Neural cell (in vitro differentiated cells): ENCODE results near the gene PRTFDC1. TPM values are rescaled to one million over a fixed set of nuclear protein-coding genes. Genes with fewer than 3 reads are reported as not detected.
"Not testable (repeated sequence)": the region's sequence is repeated elsewhere in the genome, so short reads cannot be mapped to it uniquely, and the experiment has no call there.

Experiments used
- H2AFZ ChIP-seq: fragments of 200-600, 300-800 bp; sonication (generic), shearing (Covaris generic); 2 replicates; pipeline ENCODE4 v1.6.0; 2014; ENCODE audit warnings: low read depth, mild to moderate bottlenecking, antibody characterized with exemption, low read length, moderate library complexity
- H3F3A ChIP-seq: fragments of 200-600 bp; shearing (Covaris generic); 2 replicates; pipeline ENCODE4 v1.6.1; 2016; ENCODE audit warnings: mild to moderate bottlenecking, moderate library complexity, mixed read lengths, antibody characterized with exemption, low read length; ENCODE audit not compliant: insufficient read depth, poor library complexity, severe bottlenecking
- H3K27ac ChIP-seq: fragments of 200-600, 300-800 bp; sonication (generic), shearing (Covaris generic); 2 replicates; pipeline ENCODE4 v1.5.1; 2014; ENCODE audit warnings: mild to moderate bottlenecking, low read length, moderate library complexity
- H3K27me3 ChIP-seq: fragments of 300-800, 200-600 bp; sonication (generic), shearing (Covaris generic); 2 replicates; pipeline ENCODE4 v1.6.0; 2014; ENCODE audit warnings: mild to moderate bottlenecking, low read depth, low read length, moderate library complexity; ENCODE audit not compliant: insufficient read depth
- H3K36me3 ChIP-seq: fragments of 300-800, 200-600 bp; sonication (generic), shearing (Covaris generic); 2 replicates; pipeline ENCODE4 v1.5.1; 2014; ENCODE audit warnings: mild to moderate bottlenecking, antibody characterized with exemption, low read length, moderate library complexity; ENCODE audit not compliant: insufficient read depth
- H3K4me2 ChIP-seq: fragments of 300-800, 200-600 bp; sonication (generic), shearing (Covaris generic); 2 replicates; pipeline ENCODE4 v1.6.0; 2014; ENCODE audit warnings: mild to moderate bottlenecking, low read length
- H3K4me3 ChIP-seq: fragments of 300-800, 200-600 bp; sonication (generic), shearing (Covaris generic); 2 replicates; pipeline ENCODE4 v1.5.1; 2014; ENCODE audit warnings: mild to moderate bottlenecking, low read length, moderate library complexity
- H3K79me2 ChIP-seq: fragments of 200-600 bp; shearing (Covaris generic); replicated peaks from 2 replicates; pipeline ENCODE4 v1.6.0; 2014; ENCODE audit warnings: mild to moderate bottlenecking, low read length, moderate library complexity; ENCODE audit not compliant: insufficient read depth
- H3K9ac ChIP-seq: fragments of 300-800, 200-600 bp; sonication (generic), shearing (Covaris generic); 2 replicates; pipeline ENCODE4 v1.6.1; 2016; ENCODE audit warnings: mild to moderate bottlenecking, low read length, mixed read lengths
- H3K9me2 ChIP-seq: fragments of 200-600 bp; shearing (Covaris generic); 2 replicates; pipeline ENCODE4 v1.6.1; 2016; ENCODE audit warnings: mild to moderate bottlenecking, low read length, mixed read lengths; ENCODE audit not compliant: insufficient read depth
- H3K9me3 ChIP-seq: fragments of 200-600, 300-800 bp; sonication (generic), shearing (Covaris generic); 2 replicates; pipeline ENCODE4 v1.6.1; 2016; ENCODE audit warnings: mild to moderate bottlenecking, mixed run types, low read length, moderate library complexity, mixed read lengths
- H4K20me1 ChIP-seq: fragments of 200-600 bp; shearing (Covaris generic); 2 replicates; pipeline ENCODE4 v1.6.1; 2016; ENCODE audit warnings: mild to moderate bottlenecking, mixed run types; ENCODE audit not compliant: insufficient read depth
- CTCF ChIP-seq: fragments of 450-650 bp; IDR thresholded peaks from 2 replicates; pipeline ENCODE4 v1.5.1; 2014; ENCODE audit warnings: antibody characterized with exemption, mild to moderate bottlenecking, moderate library complexity; ENCODE audit not compliant: poor library complexity, severe bottlenecking
- EP300 ChIP-seq: fragments of 450-650 bp; conservative IDR thresholded peaks from 2 replicates; pipeline ENCODE4 v1.6.1; 2014; ENCODE audit warnings: antibody characterized with exemption, mild to moderate bottlenecking, moderate library complexity; ENCODE audit not compliant: poor library complexity, severe bottlenecking
- EZH2 ChIP-seq: fragments of 200-600, 300-800 bp; shearing (Covaris generic), sonication (generic); IDR thresholded peaks from 2 replicates; pipeline ENCODE4 v1.6.1; 2014; ENCODE audit warnings: antibody characterized with exemption, low read length, borderline replicate concordance, mild to moderate bottlenecking; ENCODE audit not compliant: insufficient read depth, poor library complexity, severe bottlenecking
- MXI1 ChIP-seq: fragments of 450-650 bp; conservative IDR thresholded peaks from 2 replicates; pipeline ENCODE4 v1.6.1; 2014; ENCODE audit warnings: antibody characterized with exemption, mild to moderate bottlenecking; ENCODE audit not compliant: poor library complexity, severe bottlenecking
- POLR2AphosphoS5 ChIP-seq: IDR thresholded peaks from 2 replicates; pipeline ENCODE4 v1.6.1; 2012
- RAD21 ChIP-seq: fragments of 450-650 bp; conservative IDR thresholded peaks from 2 replicates; pipeline ENCODE4 v1.6.1; 2014; ENCODE audit warnings: antibody characterized with exemption, mild to moderate bottlenecking, moderate library complexity
- REST ChIP-seq: IDR thresholded peaks from 2 replicates; pipeline ENCODE4 v1.6.1; 2012; ENCODE audit warnings: borderline replicate concordance
- SMC3 ChIP-seq: fragments of 450-650 bp; conservative IDR thresholded peaks from 2 replicates; pipeline ENCODE4 v1.6.1; 2014; ENCODE audit warnings: antibody characterized with exemption, mild to moderate bottlenecking, moderate library complexity; ENCODE audit not compliant: poor library complexity
- TAF1 ChIP-seq: IDR thresholded peaks from 2 replicates; pipeline ENCODE4 v1.6.1; 2012; ENCODE audit warnings: low read depth
- polyA plus RNA-seq: library from polyadenylated mRNA; depleted of rRNA; stranded (reverse); fragments of >200 nt; gene quantifications from 2 replicates; pipeline ENCODE4 v1.2.3, GENCODE V29; 2014

Gene PRTFDC1
- polyA plus RNA-seq, 1 donor from 2014 or later, result 3.4 TPM

- Histone ChIP-seq H3K4me3 (no peak overlapping the region), H3K9me2 (no peaks in the 10 kb centered on the region), H3K9ac (no peak overlapping the region), H3K79me2 (no peaks in the 10 kb centered on the region), H3K27ac (no peak overlapping the region), H2AFZ (no peak overlapping the region), H3F3A (no peaks in the 10 kb centered on the region), H3K27me3 (no peaks in the 10 kb centered on the region), H3K4me2 (no peak overlapping the region), H3K36me3 (no peaks in the 10 kb centered on the region), H4K20me1 (no peaks in the 10 kb centered on the region), H3K9me3 (no peaks in the 10 kb centered on the region)
- TF ChIP-seq TAF1 (no peak), SMC3 (no peak), MXI1 (no peak), POLR2AphosphoS5 (no peak), RAD21 (no peak), EP300 (no peak), REST (no peak), EZH2 (no peak), CTCF (no peak)
Measured at GRCh38 chr10:24920907-24921881, 31.2 kb downstream of the PRTFDC1 start.

- H3K4me2 ChIP-seq, H3K9me2 ChIP-seq, H3K27ac ChIP-seq, H4K20me1 ChIP-seq, H3K27me3 ChIP-seq, H3K9ac ChIP-seq, H3K79me2 ChIP-seq, H3K9me3 ChIP-seq, H3K4me3 ChIP-seq, H3K36me3 ChIP-seq, H3F3A ChIP-seq, H2AFZ ChIP-seq: not testable (repeated sequence)
Measured at GRCh38 chr10:24920192-24920591, 32.2 kb downstream of the PRTFDC1 start.

GRCh38 chr10:24919629-24920028 lies 32.8 kb downstream of the PRTFDC1 start:
- not testable (repeated sequence) for H3K9me3 ChIP-seq, H4K20me1 ChIP-seq, H3K9ac ChIP-seq, H3F3A ChIP-seq, H3K79me2 ChIP-seq, H3K9me2 ChIP-seq, H3K36me3 ChIP-seq, H3K4me3 ChIP-seq, H3K27ac ChIP-seq, H2AFZ ChIP-seq, H3K27me3 ChIP-seq, H3K4me2 ChIP-seq
